Left cardiac atrium (tissue), 4 donors: Measurements from ENCODE around the gene PDF. TPM values are rescaled to one million over a fixed set of nuclear protein-coding genes. Genes with fewer than 3 reads are reported as not detected.
"Not testable (repeated sequence)": the region's sequence is repeated elsewhere in the genome, so short reads cannot be mapped to it uniquely, and the experiment has no call there.

Source experiments
- ATAC-seq, 2 donors: fragments of 200-7000 bp; cut with Tn5 transposase; one replicate each; pipeline ENCODE4 v1.9.1; 2020; ENCODE audit warnings: mild to moderate bottlenecking in 2 of 2, moderate library complexity in 2 of 2
- DNase-seq: peaks from one replicate; pipeline ENCODE4 v3.0.0-alpha.2; 2020
- intact Hi-C, 2 donors: fragments of 100-400 bp; cut with DNase I; formaldehyde crosslinking; loops; one replicate each; pipeline versions ENCODE4 v1.14.1 to v1.15.1; 2022 to 2023
- total RNA-seq, 2 donors: library from RNA; stranded (reverse); fragmentation: NEBNext Ultra II Directional; extraction: Animal tissue kit (Norgen Biotek cat#: 25700); gene quantifications; one replicate each; pipeline ENCODE4 v1.2.1, GENCODE V29; 2021
- donor health status: DM: no; HTN: yes; CAD: no.
- donor health status: DM: no; HTN: yes; CAD: no; lungs with severe emphysema.
- donor health status: DM: yes; HTN: yes; CAD: no.
- donor health status: Dilated cardiomyopathy.

The PDF gene
- total RNA-seq, 2 donors from 2014 or later = 6.2 to 9.4 TPM

DNA sequence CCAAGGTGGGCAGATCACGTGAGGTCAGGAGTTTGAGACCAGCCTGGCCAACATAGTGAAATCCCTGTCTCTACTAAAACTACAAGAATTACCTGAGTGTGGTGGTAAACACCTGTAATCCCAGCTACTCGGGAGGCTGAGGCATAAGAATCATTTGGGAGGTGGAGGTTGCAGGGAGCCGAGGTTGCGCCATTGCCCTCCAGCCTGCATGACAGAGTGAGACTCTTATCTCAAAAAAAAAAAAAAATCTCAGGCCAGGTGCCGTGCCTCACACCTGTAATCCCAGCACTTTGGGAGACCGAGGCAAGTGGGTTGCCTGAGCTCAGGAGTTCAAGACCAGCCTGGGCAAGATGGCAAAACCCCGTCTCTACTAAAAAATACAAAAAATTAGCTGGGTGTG, 33.6 kb downstream of the PDF start:
- ATAC-seq, DNase-seq, intact Hi-C loops: not testable (repeated sequence)

DNA sequence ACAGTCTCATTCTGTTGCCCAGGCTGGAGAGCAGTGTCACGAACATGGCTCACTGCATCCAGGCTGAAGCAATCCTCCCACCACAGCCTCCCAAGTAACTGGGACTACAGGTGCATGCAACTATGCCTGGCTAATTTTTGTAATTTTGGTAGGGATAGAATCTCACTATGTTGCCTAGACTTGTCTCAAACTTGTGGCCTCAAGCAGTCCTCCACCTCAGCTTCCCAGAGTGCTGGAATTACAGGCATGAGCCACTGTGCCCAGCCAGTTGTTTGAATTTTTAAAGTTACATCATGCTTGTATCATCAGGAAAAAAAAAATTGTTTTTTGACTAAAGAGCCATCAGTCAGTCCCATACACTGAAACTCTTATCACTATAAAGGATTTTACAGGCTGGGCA, 36.3 kb downstream of the PDF start:
- intact Hi-C loops = no loop called here
- DNase-seq (no peak), ATAC-seq (no peak)

GRCh38 chr16:69293401-69293800, 37.0 kb downstream of the PDF start:
- no peak for ATAC-seq
- DNase-seq = no peak
- intact Hi-C loops = no loop called here

DNA sequence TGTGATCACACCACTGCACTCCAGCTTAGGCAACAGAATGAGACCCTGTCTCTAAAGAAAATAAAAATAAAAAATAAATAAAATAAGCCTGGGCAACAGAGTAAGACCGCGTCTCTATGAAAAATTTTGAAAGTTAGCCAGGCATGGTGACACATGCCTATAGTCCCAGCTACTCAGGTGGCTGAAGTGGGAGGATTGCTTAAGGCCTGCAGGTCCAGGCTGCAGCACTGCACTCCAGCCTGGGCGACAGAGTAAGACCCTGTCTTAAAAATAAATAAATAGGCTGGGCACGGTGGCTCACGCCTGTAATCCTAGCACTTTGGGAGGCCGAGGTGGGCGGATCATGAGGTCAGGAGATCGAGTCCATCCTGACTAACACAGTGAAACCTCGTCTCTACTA, 38.7 kb downstream of the PDF start:
- intact Hi-C loops, ATAC-seq, DNase-seq: not testable (repeated sequence)

GRCh38 chr16:69286941-69287713, 43.3 kb downstream of the PDF start:
- intact Hi-C loops = loop anchor here in 1 of 2 donors (1.0 to 10.0 kb wide), 2 partner anchors 92 to 137 kb away; no protein-coding TSS in a partner anchor
- peak; percentile 68 to 78 for ATAC-seq
- peak; percentile 74 for DNase-seq

GRCh38 chr16:69285240-69285639, 45.1 kb downstream of the PDF start:
- DNase-seq (no peak), ATAC-seq (no peak)
- intact Hi-C loops = loop anchor here in 1 of 2 donors (10.0 kb wide), 1 partner anchor 90 kb away; no protein-coding TSS in a partner anchor

GRCh38 chr16:69283851-69284250, 46.5 kb downstream of the PDF start:
- DNase-seq (no peak), ATAC-seq (no peak)
- intact Hi-C loops = loop anchor here (5.0 to 10.0 kb wide), 2 partner anchors 89 to 132 kb away; no protein-coding TSS in a partner anchor

- intact Hi-C loops = no loop called here
- ATAC-seq (no peak), DNase-seq (no peak)
Observed at GRCh38 chr16:69277413-69277812, 53.0 kb downstream of the PDF start.

Other genes starting within 250 kb of the PDF start
- under 1 TPM; 0.44 TPM for gene HAS3, start 224.9 kb downstream of the PDF start, total RNA-seq
- 10 to 100 TPM; 52.9 to 56.7 TPM for gene CHTF8, start 198.0 kb downstream of the PDF start, total RNA-seq
- gene UTP4, start 197.9 kb downstream of the PDF start, total RNA-seq = 10 to 100 TPM; 26.6 to 32.9 TPM
- gene SNTB2, start 143.4 kb downstream of the PDF start, total RNA-seq = 10 to 100 TPM; 22.7 to 27.8 TPM
- 10 to 100 TPM; 22.4 to 30.0 TPM for gene VPS4A, start 19.2 kb downstream of the PDF start, total RNA-seq
- 10 to 100 TPM; 20.5 to 21.9 TPM for gene COG8, start 9.0 kb upstream of the PDF start, total RNA-seq
- 10 to 100 TPM in 1 of 2 donors, 1 to 10 TPM in 1; 9.1 to 20.8 TPM for gene NIP7, start 9.2 kb upstream of the PDF start, total RNA-seq
- under 1 TPM in 1 of 2 donors, not detected in 1; 0.37 TPM for gene TMED6, start 21.2 kb upstream of the PDF start, total RNA-seq
- 10 to 100 TPM; 22.6 to 26.6 TPM for gene TERF2, start 55.4 kb upstream of the PDF start, total RNA-seq
- gene CYB5B, start 94.0 kb upstream of the PDF start, total RNA-seq = 10 to 100 TPM; 60.8 to 62.0 TPM
- 10 to 100 TPM; 19.7 to 23.6 TPM for gene NFAT5, start 235.4 kb upstream of the PDF start, total RNA-seq